Measurements from ENCODE around the gene FMN2.

- TF ChIP-seq CTCF (IDR thresholded peaks at IDR 0.05) (no peak), POLR2A (IDR thresholded peaks at IDR 0.05; ENCODE audit: low read length) (no peak), POLR2AphosphoS2 (conservative IDR thresholded peaks at IDR 0.05; ENCODE audit: low read length) (no peak)
Measured at GRCh38 chr1:240278082-240278481, 186.4 kb downstream of the FMN2 start.
